AG04449 (cell line): ENCODE results near the gene C1orf226.
"Not testable (repeated sequence)": the region's sequence is repeated elsewhere in the genome, so short reads cannot be mapped to it uniquely, and the experiment has no call there.

Experiments
- CTCF ChIA-PET: fragments of 350-600 bp; formaldehyde crosslinking; extraction: SDS; loops from one replicate; lab custom pipeline; 2021; ENCODE audit warnings: antibody characterized with exemption; lab: Yijun Ruan, JAX
- POLR2A ChIA-PET: fragments of 400-600, 350-600 bp; formaldehyde crosslinking; extraction: SDS; loops from one replicate; lab custom pipeline; 2020; ENCODE audit warnings: antibody characterized with exemption, inconsistent platforms; lab: Yijun Ruan, JAX
- DNase-seq: peaks from one replicate; pipeline ENCODE4 v3.0.0-alpha.2; 2010; ENCODE audit warnings: low read depth, low spot score
- H3K4me3 ChIP-seq: 2 replicates; pipeline ENCODE4 v1.5.1; 2011; ENCODE audit warnings: low read depth, mild to moderate bottlenecking, control low read depth, low read length
- CTCF ChIP-seq: IDR thresholded peaks from one replicate; pipeline ENCODE4 v1.5.1; 2011; ENCODE audit warnings: mild to moderate bottlenecking, moderate library complexity, low read length, control low read depth, inconsistent platforms; ENCODE audit not compliant: insufficient read depth; ENCODE audit errors: missing control alignments

C1orf226 gene

GRCh38 chr1:162430583-162430982 is 49.1 kb downstream of the C1orf226 start:
- TF ChIP-seq CTCF = no peak
- POLR2A ChIA-PET = no interaction called here
- no peak for DNase-seq
- CTCF ChIA-PET = no interaction called here
- no peak overlapping the region for H3K4me3 ChIP-seq

GRCh38 chr1:162432977-162433713 is 51.6 kb downstream of the C1orf226 start:
- DNase-seq, H3K4me3 ChIP-seq, POLR2A ChIA-PET, CTCF ChIA-PET: not testable (repeated sequence)
